Measurements from ENCODE around the gene FBXO42. TPM values are rescaled to one million over a fixed set of nuclear protein-coding genes. Genes with fewer than 3 reads are reported as not detected.
"Not testable (repeated sequence)": the region's sequence is repeated elsewhere in the genome, so short reads cannot be mapped to it uniquely, and the experiment has no call there.

FBXO42 gene
- total and polyA plus RNA-seq, 4 donors: 5.9 to 9.4 (median 6.5) TPM

- TF ChIP-seq REST (IDR thresholded peaks at IDR 0.05) (no peak), RXRA (IDR thresholded peaks at IDR 0.05) (no peak), ZBTB33 (IDR thresholded peaks at IDR 0.05) (no peak), CTCF (IDR thresholded peaks at IDR 0.05; ENCODE audit: low read depth, low read length, missing input control) (no peak), MAX (IDR thresholded peaks at IDR 0.05) (no peak), NR2F2 (IDR thresholded peaks at IDR 0.05) (no peak), YY1 (IDR thresholded peaks at IDR 0.05) (no peak), SP1 (IDR thresholded peaks at IDR 0.05) (no peak), TAF1 (conservative IDR thresholded peaks at IDR 0.05) (no peak), EGR1 (IDR thresholded peaks at IDR 0.05; ENCODE audit: low read depth in 2 of 2) (no peak), FOXA1 (IDR thresholded peaks at IDR 0.05) (no peak), HNF4A (conservative IDR thresholded peaks at IDR 0.05) (no peak), FOXA2 (IDR thresholded peaks at IDR 0.05) (no peak), GABPA (IDR thresholded peaks at IDR 0.05 in 1 of 2, conservative IDR thresholded peaks at IDR 0.05 in 1 of 2) (no peak), ATF3 (IDR thresholded peaks at IDR 0.05) (no peak), RAD21 (IDR thresholded peaks at IDR 0.05) (no peak), JUND (IDR thresholded peaks at IDR 0.05) (no peak), HNF4G (IDR thresholded peaks at IDR 0.05) (no peak)
- no peaks in the 10 kb centered on the region for H3K9me3 ChIP-seq (ENCODE audit: control insufficient read depth in 4 of 4, low read length in 3 of 4)
- H3K4me3 ChIP-seq (ENCODE audit: low read depth in 1 of 3, low read length in 3 of 3): no peak overlapping the region
- no peak overlapping the region for H3K27ac ChIP-seq (ENCODE audit: low read depth in 1 of 2, low read length in 2 of 2)
- no peaks in the 10 kb centered on the region for H3K36me3 ChIP-seq (ENCODE audit: control insufficient read depth in 4 of 4, insufficient read depth in 3 of 4, low read depth in 1 of 4, low read length in 3 of 4)
- no peak for DNase-seq (ENCODE audit: low spot score)
- peaks cover 1 to 15% (median 9%) of the 10 kb centered on the region in 4 donors for H3K4me1 ChIP-seq (ENCODE audit: control insufficient read depth in 4 of 4, insufficient read depth in 4 of 4, low read length in 3 of 4)
- 95% methylated on average over 3 of the region's 3 CpGs for WGBS
- H3K9ac ChIP-seq (ENCODE audit: low read depth in 1 of 2, low read length in 2 of 2): no peak overlapping the region
- no peaks in the 10 kb centered on the region for H3K27me3 ChIP-seq (ENCODE audit: control insufficient read depth in 4 of 4, insufficient read depth in 4 of 4, low read length in 3 of 4)
Measured at GRCh38 chr1:16224472-16224871, 127.8 kb downstream of the FBXO42 start.

- H3K27ac ChIP-seq (ENCODE audit: low read depth in 1 of 2, low read length in 2 of 2); DNase-seq (ENCODE audit: low spot score); H3K27me3 ChIP-seq (ENCODE audit: control insufficient read depth in 4 of 4, insufficient read depth in 4 of 4, low read length in 3 of 4); H3K9ac ChIP-seq (ENCODE audit: low read depth in 1 of 2, low read length in 2 of 2); H3K36me3 ChIP-seq (ENCODE audit: control insufficient read depth in 4 of 4, insufficient read depth in 3 of 4, low read depth in 1 of 4, low read length in 3 of 4); H3K4me3 ChIP-seq (ENCODE audit: low read depth in 1 of 3, low read length in 3 of 3); H3K9me3 ChIP-seq (ENCODE audit: control insufficient read depth in 4 of 4, low read length in 3 of 4): not testable (repeated sequence)
- WGBS: 95% methylated on average over 14 of the region's 14 CpGs
- H3K4me1 ChIP-seq (ENCODE audit: control insufficient read depth in 4 of 4, insufficient read depth in 4 of 4, low read length in 3 of 4): peaks cover 2 to 18% (median 9%) of the 10 kb centered on the region in 4 donors
Measured at GRCh38 chr1:16222716-16223115, 129.6 kb downstream of the FBXO42 start.
